NCI-H446 (cell line): ENCODE data around the gene RASSF1.
"Not testable (repeated sequence)": the region's sequence is repeated elsewhere in the genome, so short reads cannot be mapped to it uniquely, and the experiment has no call there.

Source experiments
- DNase-seq, 2 experiments: peaks; one replicate each; lab custom pipeline; 2025; lab: John Stamatoyannopoulos, UW

RASSF1 gene

GRCh38 chr3:50323614-50324199 is 16.9 kb downstream of the RASSF1 start:
- DNase-seq = no peak

GRCh38 chr3:50323092-50323600 is 17.5 kb downstream of the RASSF1 start:
- no peak for DNase-seq

- no peak for DNase-seq
These were observed 18.1 kb downstream of the RASSF1 start, which contains the start of gene HYAL2 for GRCh38 chr3:50322386-50323091. Gene HYAL2, minus strand, starts transcription at chr3:50322745. Its CDS starts 2,256 bp downstream, at chr3:50320489.

- no peak for DNase-seq
These were observed 18.6 kb downstream of the RASSF1 start for GRCh38 chr3:50322115-50322385.

GRCh38 chr3:50321336-50322114 is 19.1 kb downstream of the RASSF1 start:
- DNase-seq = peak; percentile 39 to 80

GRCh38 chr3:50320853-50321335 is 19.7 kb downstream of the RASSF1 start:
- peak in 1 of 2 experiments; percentile 77 for DNase-seq

GRCh38 chr3:50319894-50320625 is 20.6 kb downstream of the RASSF1 start:
- DNase-seq = no peak

GRCh38 chr3:50319181-50319893 is 21.3 kb downstream of the RASSF1 start:
- DNase-seq = no peak

- no peak for DNase-seq
These were observed 22.0 kb downstream of the RASSF1 start for GRCh38 chr3:50318615-50319014.

GRCh38 chr3:50318163-50318562 is 22.5 kb downstream of the RASSF1 start:
- DNase-seq = no peak

GRCh38 chr3:50317300-50317699 is 23.3 kb downstream of the RASSF1 start:
- DNase-seq = no peak

GRCh38 chr3:50316657-50317242 is 23.9 kb downstream of the RASSF1 start:
- DNase-seq = no peak

- DNase-seq = no peak
These were observed 25.8 kb downstream of the RASSF1 start for GRCh38 chr3:50314816-50315215.

GRCh38 chr3:50314342-50314741 is 26.3 kb downstream of the RASSF1 start:
- DNase-seq = no peak

GRCh38 chr3:50312041-50312440 is 28.6 kb downstream of the RASSF1 start:
- DNase-seq = not testable (repeated sequence)

- no peak for DNase-seq
These were observed 36.0 kb downstream of the RASSF1 start for GRCh38 chr3:50304601-50305000.

GRCh38 chr3:50303013-50303815 is 37.4 kb downstream of the RASSF1 start, which contains the start of gene HYAL1:
Gene HYAL1, minus strand, starts transcription at chr3:50303574. Its CDS starts 618 bp downstream, at chr3:50302956.
- DNase-seq = no peak

GRCh38 chr3:50302095-50303012 is 38.3 kb downstream of the RASSF1 start:
- no peak for DNase-seq

GRCh38 chr3:50300681-50301254 is 39.9 kb downstream of the RASSF1 start:
- no peak for DNase-seq
